HFF-Myc (cell line): ENCODE data around the gene SMIM13.

Source experiments
- DNase-seq: peaks from one replicate; pipeline ENCODE4 v3.0.0-alpha.2; 2011; ENCODE audit warnings: low read depth; ENCODE audit errors: extremely low read depth
- H3K4me3 ChIP-seq: replicated peaks from 2 replicates; pipeline ENCODE4 v1.5.1; 2011; ENCODE audit warnings: low read depth, mild to moderate bottlenecking, control low read depth, low read length
- TF ChIP-seq, protein P1 (sequence below): IDR thresholded peaks from 2 replicates; pipeline ENCODE4 v1.5.1; 2012; ENCODE audit warnings: mild to moderate bottlenecking, low read depth, low read length, control low read depth; ENCODE audit errors: missing control alignments

The SMIM13 gene

DNA sequence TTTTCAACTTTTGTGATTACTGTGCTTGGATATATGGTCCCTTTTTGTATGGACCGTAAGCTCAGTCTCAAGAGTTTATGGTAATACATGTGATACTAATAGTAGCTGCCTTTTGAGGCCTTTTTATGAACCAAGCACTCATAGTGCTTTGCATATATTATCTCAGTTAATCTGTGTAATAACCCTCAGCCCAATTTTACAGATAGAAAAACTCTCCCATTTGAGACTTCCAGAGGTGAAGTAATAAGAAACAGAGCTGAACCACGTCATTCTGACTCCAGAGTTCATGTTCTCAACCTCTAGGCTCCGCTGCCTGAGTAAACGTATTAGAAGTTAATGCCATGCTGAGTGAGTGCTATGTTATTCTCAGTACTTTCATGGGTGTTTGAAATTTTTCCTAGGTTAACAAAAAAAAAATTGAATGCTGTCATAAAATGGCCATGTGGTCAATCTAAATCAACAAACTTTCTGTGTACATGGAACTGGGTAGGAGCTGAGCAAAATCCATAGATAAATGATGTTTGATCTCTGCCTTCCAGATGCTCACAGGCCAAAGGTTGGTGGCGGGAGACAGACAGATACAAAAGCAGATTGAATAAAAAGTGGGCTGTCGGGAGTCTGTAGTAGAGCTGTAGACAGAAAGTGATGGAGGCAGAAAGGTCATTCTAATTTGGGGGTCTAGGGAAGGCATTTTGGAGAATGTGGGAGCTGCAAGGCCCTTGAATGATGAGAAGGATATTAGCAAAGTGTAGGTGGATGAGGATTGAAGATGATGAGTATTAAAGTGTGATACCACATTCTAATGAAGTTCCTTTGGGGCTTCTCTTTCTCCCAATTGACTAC is 26.9 kb upstream of the SMIM13 start:
- H3K4me3 ChIP-seq, result no peak overlapping the region
- DNase-seq, result no peak
- TF ChIP-seq, protein P1, sequence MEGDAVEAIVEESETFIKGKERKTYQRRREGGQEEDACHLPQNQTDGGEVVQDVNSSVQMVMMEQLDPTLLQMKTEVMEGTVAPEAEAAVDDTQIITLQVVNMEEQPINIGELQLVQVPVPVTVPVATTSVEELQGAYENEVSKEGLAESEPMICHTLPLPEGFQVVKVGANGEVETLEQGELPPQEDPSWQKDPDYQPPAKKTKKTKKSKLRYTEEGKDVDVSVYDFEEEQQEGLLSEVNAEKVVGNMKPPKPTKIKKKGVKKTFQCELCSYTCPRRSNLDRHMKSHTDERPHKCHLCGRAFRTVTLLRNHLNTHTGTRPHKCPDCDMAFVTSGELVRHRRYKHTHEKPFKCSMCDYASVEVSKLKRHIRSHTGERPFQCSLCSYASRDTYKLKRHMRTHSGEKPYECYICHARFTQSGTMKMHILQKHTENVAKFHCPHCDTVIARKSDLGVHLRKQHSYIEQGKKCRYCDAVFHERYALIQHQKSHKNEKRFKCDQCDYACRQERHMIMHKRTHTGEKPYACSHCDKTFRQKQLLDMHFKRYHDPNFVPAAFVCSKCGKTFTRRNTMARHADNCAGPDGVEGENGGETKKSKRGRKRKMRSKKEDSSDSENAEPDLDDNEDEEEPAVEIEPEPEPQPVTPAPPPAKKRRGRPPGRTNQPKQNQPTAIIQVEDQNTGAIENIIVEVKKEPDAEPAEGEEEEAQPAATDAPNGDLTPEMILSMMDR, result no peak

DNA sequence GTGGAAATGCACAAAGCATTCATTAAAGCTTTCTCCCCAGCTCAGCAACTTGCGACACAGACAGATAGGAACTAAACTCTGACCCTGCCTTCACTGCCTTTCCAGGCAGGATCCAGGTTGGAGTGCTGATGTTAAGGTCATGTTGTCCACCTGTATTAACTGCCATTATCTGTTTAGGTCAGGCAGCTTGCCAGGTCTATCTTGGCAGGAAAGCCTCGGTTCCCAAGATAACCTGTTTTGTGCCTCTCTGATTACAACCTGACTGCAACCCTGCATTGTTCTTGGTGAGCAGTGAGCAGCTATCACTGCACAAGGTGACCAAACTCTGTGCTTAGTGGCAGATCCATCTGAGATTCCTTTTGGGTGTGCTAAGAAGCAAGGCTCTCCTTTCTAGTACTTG is 26.3 kb upstream of the SMIM13 start:
- DNase-seq, result no peak
- H3K4me3 ChIP-seq, result no peak overlapping the region
- TF ChIP-seq, protein P1, result no peak

DNA sequence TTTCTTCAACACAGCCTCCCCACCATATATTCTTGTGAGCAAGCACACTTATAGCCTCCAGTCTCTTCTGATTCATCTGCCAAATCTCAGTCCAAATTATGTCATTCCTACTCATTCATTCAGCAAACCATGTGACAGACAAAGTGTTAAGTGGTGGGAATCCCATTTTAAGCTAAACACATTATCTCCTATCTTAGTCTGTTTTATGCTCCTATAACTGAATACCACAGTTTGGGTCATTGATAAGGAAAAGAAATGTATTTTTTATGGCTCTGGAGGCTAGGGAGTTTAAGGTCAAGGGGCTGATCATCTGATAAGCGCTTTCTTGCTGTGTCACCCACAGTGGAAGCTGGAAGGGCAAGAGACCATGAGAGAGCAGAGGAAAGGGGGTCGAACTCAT is 23.9 kb upstream of the SMIM13 start:
- no peak overlapping the region for H3K4me3 ChIP-seq
- DNase-seq, result no peak
- TF ChIP-seq, protein P1, result no peak

DNA sequence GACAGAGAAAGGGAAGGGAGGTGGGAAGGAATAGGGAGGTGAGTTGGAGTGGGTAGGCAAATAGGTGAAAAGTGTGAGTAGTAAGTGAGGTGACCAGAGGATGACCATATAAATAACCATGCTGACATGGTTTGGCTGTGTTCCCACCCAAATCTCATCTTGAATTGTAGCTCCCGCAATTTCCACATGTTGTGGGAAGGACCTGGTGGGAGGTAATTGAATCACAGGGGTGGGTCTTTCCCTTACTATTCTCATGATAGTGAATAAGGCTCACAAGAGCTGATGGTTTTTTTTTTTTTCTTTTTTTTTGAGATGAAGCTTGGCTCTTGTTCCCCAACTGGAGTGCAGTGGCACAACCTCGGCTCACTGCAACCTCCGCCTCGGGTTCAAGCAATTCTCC is 21.5 kb upstream of the SMIM13 start:
- TF ChIP-seq, protein P1, result no peak
- H3K4me3 ChIP-seq, result no peak overlapping the region
- no peak for DNase-seq

DNA sequence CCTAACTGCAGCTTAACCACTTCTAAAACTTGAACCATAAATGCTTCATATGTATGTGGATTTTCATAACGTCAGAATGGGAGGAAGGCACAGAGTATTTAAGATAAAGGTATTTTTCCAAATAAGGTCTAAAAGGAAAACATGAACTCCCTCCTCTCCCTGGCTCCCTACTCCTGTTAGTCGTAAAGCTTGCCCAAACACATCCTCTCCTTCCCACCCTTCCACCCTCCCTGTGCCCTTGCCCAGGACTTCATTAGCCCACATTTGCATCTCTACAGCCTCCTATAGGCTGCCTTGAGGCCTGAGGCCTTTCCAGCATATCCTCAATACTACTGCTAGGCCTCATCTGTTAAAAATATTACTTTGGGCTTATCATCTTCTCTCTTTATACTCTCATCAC is 17.1 kb upstream of the SMIM13 start:
- no peak overlapping the region for H3K4me3 ChIP-seq
- TF ChIP-seq, protein P1, result no peak
- DNase-seq, result no peak

DNA sequence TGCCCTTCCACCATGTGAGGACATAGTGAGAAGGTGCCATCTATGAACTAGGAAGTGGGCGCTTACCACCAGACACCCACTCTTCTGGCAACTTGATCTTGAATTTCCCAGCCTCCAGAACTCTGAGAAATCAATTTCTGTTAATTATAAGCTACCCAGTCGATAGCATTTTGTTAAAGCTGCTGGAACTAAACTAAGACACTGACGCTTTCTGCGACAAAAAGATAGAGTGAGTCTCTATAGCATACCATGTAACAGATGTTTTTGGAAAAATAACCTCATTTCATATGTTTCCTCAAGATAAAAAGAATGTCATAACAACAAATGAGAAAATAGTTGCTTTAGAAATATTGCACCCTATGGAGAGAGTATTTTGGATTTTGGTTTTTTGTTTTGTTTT is 15.4 kb upstream of the SMIM13 start:
- DNase-seq, result no peak
- TF ChIP-seq, protein P1, result no peak
- H3K4me3 ChIP-seq, result no peak overlapping the region
